Right atrium auricular region (tissue), 2 donors: Measurements from ENCODE around the gene CMTM7. TPM values are rescaled to one million over a fixed set of nuclear protein-coding genes. Genes with fewer than 3 reads are reported as not detected.

ENCODE experiments used
- DNase-seq: peaks from one replicate; pipeline ENCODE4 v3.0.0-alpha.2; 2019; ENCODE audit warnings: low spot score
- H3K27ac ChIP-seq, 2 donors: fragments of 200-600 bp; sonication (generic); 1 replicate in 1 of 2; 2 replicates in 1 of 2; pipeline ENCODE4 v1.5.1; 2016 to 2019
- H3K27me3 ChIP-seq, 2 donors: fragments of 200-600 bp; sonication (generic); one replicate each; pipeline versions ENCODE4 v1.5.1 to v1.6.0; 2017 to 2019
- H3K36me3 ChIP-seq: fragments of 200-600 bp; sonication (generic); one replicate; pipeline ENCODE4 v1.5.1; 2016
- H3K4me1 ChIP-seq, 2 donors: fragments of 200-600 bp; sonication (generic); one replicate each; pipeline versions ENCODE4 v1.5.1 to v1.6.0; 2017 to 2019
- H3K4me3 ChIP-seq, 2 donors: fragments of 200-600 bp; sonication (generic); 1 replicate in 1 of 2; 2 replicates in 1 of 2; pipeline ENCODE4 v1.5.1; 2017 to 2019; ENCODE audit warnings: mild to moderate bottlenecking in 1 of 2, moderate library complexity in 1 of 2
- H3K9me3 ChIP-seq, 2 donors: fragments of 200-600 bp; sonication (generic); one replicate each; pipeline ENCODE4 v1.5.1; 2019
- CTCF ChIP-seq, 2 donors: fragments of 200-600 bp; sonication (generic); IDR thresholded peaks; one replicate each; pipeline ENCODE4 v1.5.1; 2019; ENCODE audit warnings: antibody characterized with exemption in 2 of 2
- total RNA-seq, 2 donors: library from RNA; depleted of rRNA; stranded (reverse); fragments of >200 nt; gene quantifications; one replicate each; pipeline ENCODE4 v1.1.0, GENCODE V29; 2016

Gene CMTM7
- total RNA-seq, 2 donors from 2014 or later = 8.2 to 10.5 TPM

- Histone ChIP-seq H3K27ac (no peak overlapping the region), H3K9me3 (no peaks in the 10 kb centered on the region), H3K4me1 (peaks cover 0 to 5% of the 10 kb centered on the region in 2 donors), H3K36me3 (no peaks in the 10 kb centered on the region), H3K27me3 (no peaks in the 10 kb centered on the region), H3K4me3 (no peak overlapping the region)
- DNase-seq = no peak
- no peak for TF ChIP-seq CTCF (IDR thresholded peaks at IDR 0.05)
Observed at GRCh38 chr3:32443478-32443877, 51.8 kb downstream of the CMTM7 start.

- no peak overlapping the region for H3K27ac ChIP-seq
- H3K4me1 ChIP-seq = no peaks in the 10 kb centered on the region
- no peaks in the 10 kb centered on the region for H3K27me3 ChIP-seq
- no peak overlapping the region for H3K4me3 ChIP-seq
- no peak for TF ChIP-seq CTCF (IDR thresholded peaks at IDR 0.05)
- H3K36me3 ChIP-seq = no peaks in the 10 kb centered on the region
- no peak for DNase-seq
- no peaks in the 10 kb centered on the region for H3K9me3 ChIP-seq
Observed at GRCh38 chr3:32447865-32448400, 56.3 kb downstream of the CMTM7 start.

- Histone ChIP-seq H3K4me3 (no peak overlapping the region), H3K27me3 (no peaks in the 10 kb centered on the region), H3K9me3 (no peaks in the 10 kb centered on the region), H3K27ac (no peak overlapping the region), H3K4me1 (no peaks in the 10 kb centered on the region), H3K36me3 (no peaks in the 10 kb centered on the region)
- DNase-seq = no peak
- TF ChIP-seq CTCF (IDR thresholded peaks at IDR 0.05) = no peak
Observed at GRCh38 chr3:32448686-32449474, 57.2 kb downstream of the CMTM7 start.

- Histone ChIP-seq H3K27ac (no peak overlapping the region), H3K9me3 (no peaks in the 10 kb centered on the region), H3K36me3 (no peaks in the 10 kb centered on the region), H3K4me1 (no peaks in the 10 kb centered on the region), H3K27me3 (no peaks in the 10 kb centered on the region), H3K4me3 (no peak overlapping the region)
- no peak for DNase-seq
- no peak for TF ChIP-seq CTCF (IDR thresholded peaks at IDR 0.05)
Observed at GRCh38 chr3:32449691-32450090, 58.0 kb downstream of the CMTM7 start.

GRCh38 chr3:32450426-32450825, 58.8 kb downstream of the CMTM7 start:
- Histone ChIP-seq H3K27me3 (no peaks in the 10 kb centered on the region), H3K9me3 (no peaks in the 10 kb centered on the region), H3K27ac (no peak overlapping the region), H3K36me3 (no peaks in the 10 kb centered on the region), H3K4me1 (no peaks in the 10 kb centered on the region), H3K4me3 (no peak overlapping the region)
- DNase-seq = no peak
- no peak for TF ChIP-seq CTCF (IDR thresholded peaks at IDR 0.05)
